Mesenchymal stem cell (in vitro differentiated cells and primary cell): Measurements from ENCODE around the gene RNLS.

Source experiments
- DNase-seq: peaks from one replicate; pipeline ENCODE4 v3.0.0-alpha.2; 2013
- H2AFZ ChIP-seq: one replicate; pipeline ENCODE4 v1.6.1; 2013; ENCODE audit warnings: low read depth, mild to moderate bottlenecking, control low read depth, inconsistent platforms, low read length, moderate library complexity
- H2AK5ac ChIP-seq: 2 replicates; pipeline ENCODE4 v1.6.1; 2013; ENCODE audit warnings: low read length, moderate library complexity, mild to moderate bottlenecking, inconsistent platforms; ENCODE audit not compliant: severe bottlenecking
- H2BK120ac ChIP-seq: one replicate; pipeline ENCODE4 v1.6.1; 2013; ENCODE audit warnings: low read depth, mild to moderate bottlenecking, inconsistent platforms, low read length, moderate library complexity
- H2BK12ac ChIP-seq, 2 experiments: one replicate each; pipeline ENCODE4 v1.6.1; 2013; ENCODE audit warnings: inconsistent platforms in 2 of 2, low read length in 2 of 2, mild to moderate bottlenecking in 2 of 2, moderate library complexity in 2 of 2, control low read depth in 1 of 2
- H2BK15ac ChIP-seq: one replicate; pipeline ENCODE4 v1.6.1; 2013; ENCODE audit warnings: mild to moderate bottlenecking, low read depth, inconsistent platforms; ENCODE audit not compliant: poor library complexity, severe bottlenecking
- H2BK5ac ChIP-seq: 2 replicates; pipeline ENCODE4 v1.6.1; 2013; ENCODE audit warnings: low read depth, mild to moderate bottlenecking, low read length, control low read depth, inconsistent platforms; ENCODE audit not compliant: poor library complexity, severe bottlenecking
- H3K14ac ChIP-seq, 2 experiments: one replicate each; pipeline ENCODE4 v1.6.1; 2013; ENCODE audit warnings: inconsistent platforms in 2 of 2, low read length in 2 of 2, control low read depth in 1 of 2, mild to moderate bottlenecking in 1 of 2, moderate library complexity in 1 of 2
- H3K18ac ChIP-seq, 2 experiments: one replicate each; pipeline ENCODE4 v1.6.1; 2013; ENCODE audit warnings: inconsistent platforms in 2 of 2, low read length in 2 of 2, control low read depth in 1 of 2, low read depth in 1 of 2, mild to moderate bottlenecking in 1 of 2
- H3K23ac ChIP-seq, 2 experiments: one replicate each; pipeline ENCODE4 v1.6.1; 2013; ENCODE audit warnings: inconsistent platforms in 2 of 2, low read length in 2 of 2, mild to moderate bottlenecking in 2 of 2, moderate library complexity in 2 of 2, control low read depth in 1 of 2
- H3K27ac ChIP-seq: 2 replicates; pipeline ENCODE4 v1.5.1; 2013; ENCODE audit warnings: mild to moderate bottlenecking, moderate library complexity, low read length, control low read depth, inconsistent platforms; ENCODE audit not compliant: poor library complexity, severe bottlenecking
- H3K27me3 ChIP-seq, 2 experiments: 2 replicates each; pipeline versions ENCODE4 v1.6.1 to v1.7.0; 2013; ENCODE audit warnings: low read length in 2 of 2, mild to moderate bottlenecking in 2 of 2, moderate library complexity in 2 of 2, control low read depth in 1 of 2, inconsistent platforms in 1 of 2; ENCODE audit not compliant: control insufficient read depth in 1 of 2, insufficient read depth in 1 of 2
- H3K36me3 ChIP-seq, 2 experiments: 2 replicates each; pipeline versions ENCODE4 v1.6.1 to v1.7.0; 2013; ENCODE audit warnings: low read length in 2 of 2, control low read depth in 1 of 2, inconsistent platforms in 1 of 2, low read depth in 1 of 2, mild to moderate bottlenecking in 1 of 2; ENCODE audit not compliant: insufficient read depth in 2 of 2, control insufficient read depth in 1 of 2
- H3K4ac ChIP-seq, 2 experiments: one replicate each; pipeline ENCODE4 v1.6.1; 2013; ENCODE audit warnings: inconsistent platforms in 2 of 2, low read length in 2 of 2, mild to moderate bottlenecking in 2 of 2, moderate library complexity in 2 of 2, control low read depth in 1 of 2, low read depth in 1 of 2
- H3K4me1 ChIP-seq: 2 replicates; pipeline ENCODE4 v1.6.1; 2013; ENCODE audit warnings: low read depth, low read length, control low read depth; ENCODE audit not compliant: control insufficient read depth, insufficient read depth
- H3K4me2 ChIP-seq: 2 replicates; pipeline ENCODE4 v1.6.1; 2013; ENCODE audit warnings: low read length, mild to moderate bottlenecking, inconsistent platforms; ENCODE audit not compliant: poor library complexity, severe bottlenecking
- H3K4me3 ChIP-seq, 2 experiments: 2 replicates each; pipeline versions ENCODE4 v1.5.1 to v1.7.0; 2013; ENCODE audit warnings: low read length in 2 of 2, mild to moderate bottlenecking in 2 of 2, control low read depth in 1 of 2, low read depth in 1 of 2; ENCODE audit not compliant: insufficient read depth in 1 of 2
- H3K79me1 ChIP-seq: replicated peaks from 2 replicates; pipeline ENCODE4 v1.6.1; 2013; ENCODE audit warnings: mild to moderate bottlenecking, control low read depth, low read length, inconsistent platforms; ENCODE audit not compliant: poor library complexity, severe bottlenecking
- H3K9ac ChIP-seq: 2 replicates; pipeline ENCODE4 v1.7.0; 2013; ENCODE audit warnings: mild to moderate bottlenecking, low read length, moderate library complexity
- H3K9me3 ChIP-seq: 2 replicates; pipeline ENCODE4 v1.7.0; 2013; ENCODE audit warnings: mild to moderate bottlenecking, low read length; ENCODE audit not compliant: control insufficient read depth
- H4K8ac ChIP-seq: one replicate; pipeline ENCODE4 v1.6.1; 2013; ENCODE audit warnings: inconsistent platforms, mild to moderate bottlenecking, low read length, moderate library complexity
- H4K91ac ChIP-seq: one replicate; pipeline ENCODE4 v1.6.1; 2013; ENCODE audit warnings: mild to moderate bottlenecking, low read length, inconsistent platforms
- WGBS: methylation state at CpG from one replicate; pipeline ENCODE4 v1.1.7; 2013; ENCODE audit warnings: mixed read lengths; 5-methylcytosine and 5-hydroxymethylcytosine counted together

Gene RNLS

DNA sequence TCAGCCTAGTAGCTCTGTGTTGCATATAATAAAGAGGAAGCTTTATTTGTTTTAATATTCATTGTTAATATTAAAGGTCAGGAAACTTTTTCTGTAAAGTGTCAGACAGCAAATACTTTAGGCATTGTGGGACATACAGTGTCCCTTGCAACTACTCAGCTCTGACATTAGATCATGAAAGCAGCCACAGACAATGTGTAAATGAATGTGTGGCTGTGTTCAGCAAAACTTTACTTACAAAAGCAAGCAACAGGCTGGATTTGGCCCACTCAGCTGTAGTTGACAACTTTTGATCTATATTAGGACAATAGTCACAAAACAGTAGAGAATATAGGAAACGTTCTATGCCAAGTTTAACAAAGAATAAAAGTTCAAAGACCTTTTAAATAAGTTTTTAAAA is 173.3 kb downstream of the RNLS start:
- H3K4ac ChIP-seq, result no peak overlapping the region
- no peak overlapping the region for H3K4me3 ChIP-seq
- no CpG with 5 or more reads among the region's 1 CpG for WGBS
- no peak overlapping the region for H2BK5ac ChIP-seq
- H3K14ac ChIP-seq, result no peak overlapping the region
- H4K8ac ChIP-seq, result no peak overlapping the region
- no peak overlapping the region for H3K27ac ChIP-seq
- no peak overlapping the region for H3K4me2 ChIP-seq
- DNase-seq, result no peak
- H3K79me1 ChIP-seq, result no peaks in the 10 kb centered on the region
- H3K36me3 ChIP-seq, result no peaks in the 10 kb centered on the region
- H2BK15ac ChIP-seq, result no peak overlapping the region
- no peak overlapping the region for H4K91ac ChIP-seq
- no peaks in the 10 kb centered on the region for H3K9me3 ChIP-seq
- H3K23ac ChIP-seq, result no peak overlapping the region
- no peak overlapping the region for H2AK5ac ChIP-seq
- H2BK12ac ChIP-seq, result no peak overlapping the region
- H3K4me1 ChIP-seq, result no peaks in the 10 kb centered on the region
- H2BK120ac ChIP-seq, result no peak overlapping the region
- H2AFZ ChIP-seq, result no peak overlapping the region
- H3K18ac ChIP-seq, result no peak overlapping the region
- H3K27me3 ChIP-seq, result no peaks in the 10 kb centered on the region
- no peak overlapping the region for H3K9ac ChIP-seq

DNA sequence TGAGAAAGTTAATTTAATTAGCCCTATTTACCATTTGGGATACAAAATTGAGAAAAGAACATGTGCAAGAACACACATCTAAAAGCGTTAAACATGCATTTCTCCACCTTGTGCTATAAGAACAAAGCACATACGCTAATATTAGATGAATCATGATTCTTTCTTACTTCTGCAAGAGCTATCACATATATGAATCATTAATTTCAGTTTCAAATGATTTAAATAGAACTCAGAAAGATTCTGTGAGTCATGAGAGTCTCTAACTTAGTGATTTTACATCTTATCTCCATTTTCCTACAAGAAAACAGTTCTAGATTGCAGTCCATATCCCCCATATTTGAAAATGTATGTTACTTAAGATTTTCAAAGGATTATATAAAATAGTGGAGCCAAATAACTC is 173.9 kb downstream of the RNLS start:
- Histone ChIP-seq H3K18ac (no peak overlapping the region), H3K36me3 (no peaks in the 10 kb centered on the region), H3K14ac (no peak overlapping the region), H4K91ac (no peak overlapping the region), H2BK15ac (no peak overlapping the region), H3K23ac (no peak overlapping the region), H2BK5ac (no peak overlapping the region), H3K4ac (no peak overlapping the region), H2AK5ac (no peak overlapping the region), H2BK120ac (no peak overlapping the region), H3K79me1 (no peaks in the 10 kb centered on the region), H3K4me1 (no peaks in the 10 kb centered on the region), H3K4me3 (no peak overlapping the region), H2BK12ac (no peak overlapping the region), H2AFZ (no peak overlapping the region), H3K27ac (no peak overlapping the region), H3K9me3 (no peaks in the 10 kb centered on the region), H4K8ac (no peak overlapping the region), H3K4me2 (no peak overlapping the region), H3K27me3 (no peaks in the 10 kb centered on the region), H3K9ac (no peak overlapping the region)
- WGBS, result 91% methylated on average over 1 of the region's 2 CpGs
- no peak for DNase-seq

DNA sequence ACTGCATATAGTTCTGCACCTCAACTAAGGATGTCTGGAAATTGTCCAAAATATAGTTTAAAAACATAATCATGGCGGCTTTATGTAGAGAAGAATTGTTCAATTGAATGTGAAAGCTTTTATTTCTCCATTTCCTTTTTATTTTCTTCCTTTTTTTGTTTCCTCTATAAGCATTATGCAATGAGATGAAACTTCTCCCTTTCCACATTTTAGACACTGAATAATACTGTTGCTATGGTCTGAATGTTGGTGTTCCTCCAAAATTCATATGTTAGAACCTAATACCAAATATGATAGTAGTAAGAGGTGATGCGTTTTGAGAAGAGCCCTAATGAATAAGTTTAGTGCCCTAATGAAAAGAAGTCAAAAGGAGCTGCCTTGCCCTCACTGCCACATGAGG is 175.0 kb downstream of the RNLS start:
- Histone ChIP-seq H3K4ac (no peak overlapping the region), H4K91ac (no peak overlapping the region), H3K23ac (no peak overlapping the region), H3K9ac (no peak overlapping the region), H2BK120ac (no peak overlapping the region), H2AK5ac (no peak overlapping the region), H2BK5ac (no peak overlapping the region), H3K9me3 (no peaks in the 10 kb centered on the region), H4K8ac (no peak overlapping the region), H2AFZ (no peak overlapping the region), H3K14ac (no peak overlapping the region), H2BK15ac (no peak overlapping the region), H3K36me3 (no peaks in the 10 kb centered on the region), H3K4me2 (no peak overlapping the region), H2BK12ac (no peak overlapping the region), H3K27me3 (no peaks in the 10 kb centered on the region), H3K18ac (no peak overlapping the region), H3K79me1 (no peaks in the 10 kb centered on the region), H3K4me3 (no peak overlapping the region), H3K27ac (no peak overlapping the region), H3K4me1 (no peaks in the 10 kb centered on the region)
- WGBS, result no CpG with 5 or more reads among the region's 2 CpGs
- no peak for DNase-seq

- no peak overlapping the region for H2BK15ac ChIP-seq
- H2BK12ac ChIP-seq, result no peak overlapping the region
- H2AK5ac ChIP-seq, result no peak overlapping the region
- H3K36me3 ChIP-seq, result no peaks in the 10 kb centered on the region
- H3K9me3 ChIP-seq, result peaks cover 7% of the 10 kb centered on the region
- H2AFZ ChIP-seq, result no peak overlapping the region
- no peaks in the 10 kb centered on the region for H3K79me1 ChIP-seq
- H3K9ac ChIP-seq, result no peak overlapping the region
- H4K8ac ChIP-seq, result no peak overlapping the region
- no peak overlapping the region for H3K18ac ChIP-seq
- no peak overlapping the region for H3K4ac ChIP-seq
- DNase-seq, result no peak
- H3K14ac ChIP-seq, result no peak overlapping the region
- H2BK5ac ChIP-seq, result no peak overlapping the region
- WGBS, result 100% methylated on average over 1 of the region's 2 CpGs
- H3K4me3 ChIP-seq, result no peak overlapping the region
- H3K4me2 ChIP-seq, result no peak overlapping the region
- no peak overlapping the region for H3K23ac ChIP-seq
- H3K27me3 ChIP-seq, result no peaks in the 10 kb centered on the region
- no peaks in the 10 kb centered on the region for H3K4me1 ChIP-seq
- no peak overlapping the region for H2BK120ac ChIP-seq
- H3K27ac ChIP-seq, result no peak overlapping the region
- no peak overlapping the region for H4K91ac ChIP-seq
Observed at GRCh38 chr10:88404133-88404532, 179.0 kb downstream of the RNLS start.
